GM18858 (cell line): ENCODE measurements around the gene PAGR1.
"Not testable (repeated sequence)": the region's sequence is repeated elsewhere in the genome, so short reads cannot be mapped to it uniquely, and the experiment has no call there.

Experiments
- ATAC-seq: cut with Tn5 transposase; IDR thresholded peaks from one replicate; pipeline ENCODE4 v1.9.1; 2021; ENCODE audit not compliant: unreplicated experiment

The PAGR1 gene

DNA sequence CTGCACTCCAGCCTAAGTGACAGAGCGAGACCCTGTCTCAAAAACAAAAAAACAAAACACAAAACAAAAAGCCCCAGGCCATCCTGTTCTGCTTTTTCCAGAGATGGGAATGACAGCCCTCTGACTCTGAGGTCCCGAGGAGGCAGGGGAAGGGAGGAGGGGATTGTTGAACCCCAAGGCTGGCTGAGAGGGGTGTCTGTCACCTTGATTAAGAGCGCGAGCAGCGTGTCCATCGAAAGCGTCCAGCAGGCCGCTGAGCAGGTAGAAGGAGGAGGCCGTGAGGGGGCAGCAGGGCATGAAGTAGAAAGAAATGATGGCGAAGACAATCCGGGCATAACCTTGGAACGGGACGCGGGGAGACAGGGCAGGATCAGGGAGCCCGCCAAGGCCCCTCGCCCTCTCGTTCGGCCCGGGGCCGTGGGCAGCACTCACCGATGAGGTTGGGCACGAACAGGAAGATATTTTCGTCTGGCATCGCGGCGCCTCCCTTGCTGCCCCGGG is 46.5 kb downstream of the PAGR1 start:
- ATAC-seq: no peak

DNA sequence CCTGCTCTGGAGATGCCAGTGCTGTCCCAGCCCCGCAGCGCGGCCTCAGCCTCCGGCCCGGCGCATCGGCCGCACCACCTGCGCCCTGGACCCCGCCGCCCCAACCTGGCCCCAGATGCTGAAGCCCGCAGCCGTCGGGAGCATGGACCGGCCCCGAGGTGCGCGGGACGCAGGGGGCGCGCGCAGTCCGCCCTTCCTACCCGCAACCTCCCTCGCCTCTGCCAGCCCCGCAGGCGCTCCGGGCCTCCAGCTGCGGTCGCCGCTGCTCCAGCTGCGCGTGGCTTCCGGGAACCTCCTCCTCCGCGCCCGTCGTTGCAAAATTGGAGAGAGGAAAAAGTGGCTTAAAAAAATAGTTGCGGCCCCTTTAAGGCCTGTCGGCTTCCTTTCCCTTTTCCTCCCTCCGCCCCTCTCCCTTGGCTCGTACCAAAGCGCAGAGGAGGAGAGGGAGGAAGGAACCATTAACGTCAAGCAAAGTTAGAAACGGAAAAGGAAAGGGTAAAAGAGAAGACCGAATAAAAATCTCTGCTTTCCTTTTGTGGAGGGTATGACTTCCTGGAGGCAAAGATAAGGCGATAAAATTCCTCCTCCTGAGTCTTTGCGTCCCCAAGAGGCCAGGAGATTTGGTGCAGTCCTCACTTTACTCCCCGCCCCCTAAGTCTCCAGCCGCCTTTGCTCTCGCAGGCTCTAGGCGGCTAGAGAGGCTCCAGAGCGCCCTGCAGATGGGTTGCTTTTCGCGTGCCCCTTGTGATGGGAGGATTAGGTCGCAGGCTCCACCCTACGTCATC is 47.1 kb downstream of the PAGR1 start, which contains the start of gene CDIPT:
Gene CDIPT (minus strand): TSS at position 343 of the 785 bp plus-strand sequence. CDS start 369 bp downstream, outside the sequence.
- peak; percentile 82 for ATAC-seq

GRCh38 chr16:29863669-29863984 is 47.7 kb downstream of the PAGR1 start:
- ATAC-seq: no peak

- ATAC-seq: no peak
These were observed 48.3 kb downstream of the PAGR1 start for GRCh38 chr16:29864205-29864604.

- no peak for ATAC-seq
These were observed 52.6 kb downstream of the PAGR1 start for GRCh38 chr16:29868396-29869009.

DNA sequence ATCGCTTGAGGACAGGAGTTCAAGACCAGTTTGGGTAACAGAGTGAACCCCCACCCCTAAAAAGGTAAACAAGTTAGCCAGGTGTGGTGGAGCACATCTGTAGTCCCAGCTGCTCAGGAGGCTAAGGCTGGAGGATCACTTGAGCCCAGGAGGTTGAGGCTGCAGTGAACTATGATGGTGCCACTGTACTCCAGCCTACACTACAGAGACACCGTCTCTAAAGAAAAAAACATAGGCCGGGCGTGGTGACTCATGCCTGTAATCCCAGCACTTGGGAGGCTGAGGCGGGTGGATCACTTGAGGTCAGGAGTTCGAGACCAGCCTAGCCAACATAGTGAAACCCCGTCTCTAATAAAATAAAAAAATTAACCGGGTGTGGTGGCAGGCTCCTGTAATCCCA is 53.1 kb downstream of the PAGR1 start:
- not testable (repeated sequence) for ATAC-seq
